ENCODE results near the gene ERVW-1.
"Not testable (repeated sequence)": the region's sequence is repeated elsewhere in the genome, so short reads cannot be mapped to it uniquely, and the experiment has no call there.

The ERVW-1 gene

DNA sequence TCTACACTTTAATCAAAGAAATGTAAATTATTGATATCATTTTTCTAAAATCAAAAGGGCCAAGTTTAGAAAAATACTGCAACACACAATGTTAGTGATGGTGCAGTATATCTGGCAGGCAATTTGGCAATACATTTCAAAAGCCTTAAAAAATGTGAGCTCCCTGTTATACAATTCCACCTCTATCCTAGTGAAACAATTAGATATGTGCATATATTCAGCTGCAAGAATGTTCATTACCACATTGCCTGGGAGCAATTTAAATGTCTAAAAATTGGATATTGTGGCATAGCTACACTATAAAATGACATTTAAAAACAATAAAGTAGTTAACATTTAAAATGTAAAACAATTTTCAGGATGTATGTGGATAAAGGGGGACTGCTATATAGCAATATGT lies 10.1 kb upstream of the ERVW-1 start:
- no peak overlapping the region for H3K14ac ChIP-seq (ENCODE audit: low read length)
- no peak for DNase-seq
- H3K4me1 ChIP-seq (ENCODE audit: control insufficient read depth in 1 of 2, insufficient read depth in 2 of 2, low read length in 2 of 2), result no peaks in the 10 kb centered on the region
- no peak overlapping the region for H4K91ac ChIP-seq (ENCODE audit: low read depth, low read length)
- no peak overlapping the region for H3K27ac ChIP-seq (ENCODE audit: low read depth, low read length)
- H2AK5ac ChIP-seq (ENCODE audit: low read length), result no peak overlapping the region
- H3K27me3 ChIP-seq (ENCODE audit: insufficient read depth, low read length), result no peaks in the 10 kb centered on the region
- H2BK5ac ChIP-seq (ENCODE audit: low read depth, low read length, poor library complexity), result no peak overlapping the region
- H2BK120ac ChIP-seq (ENCODE audit: insufficient read depth, low read length, poor library complexity), result no peak overlapping the region
- H3K4ac ChIP-seq (ENCODE audit: low read depth, low read length), result no peak overlapping the region
- H3K9ac ChIP-seq (ENCODE audit: low read length), result no peak overlapping the region
- no peak overlapping the region for H2AFZ ChIP-seq (ENCODE audit: insufficient read depth, low read length, poor library complexity)
- H3K18ac ChIP-seq (ENCODE audit: low read length), result no peak overlapping the region
- H3K79me2 ChIP-seq (ENCODE audit: control insufficient read depth, insufficient read depth, low read length, poor library complexity), result no peaks in the 10 kb centered on the region
- no peak overlapping the region for H2BK12ac ChIP-seq (ENCODE audit: low read length)
- no peak overlapping the region for H4K8ac ChIP-seq (ENCODE audit: low read depth, low read length)
- H3K9me3 ChIP-seq (ENCODE audit: insufficient read depth, low read depth, low read length), result no peaks in the 10 kb centered on the region
- H3K79me1 ChIP-seq (ENCODE audit: low read length), result no peaks in the 10 kb centered on the region
- peaks cover 0 to 8% of the 10 kb centered on the region in 2 experiments for H3K36me3 ChIP-seq (ENCODE audit: control insufficient read depth in 1 of 2, insufficient read depth in 2 of 2, low read length in 2 of 2)
- no peak overlapping the region for H3K4me3 ChIP-seq (ENCODE audit: low read depth, low read length)
- H3K23ac ChIP-seq (ENCODE audit: low read length), result no peak overlapping the region
- H3K4me2 ChIP-seq (ENCODE audit: low read length), result no peak overlapping the region
- no peak overlapping the region for H4K12ac ChIP-seq (ENCODE audit: low read depth, low read length)

DNA sequence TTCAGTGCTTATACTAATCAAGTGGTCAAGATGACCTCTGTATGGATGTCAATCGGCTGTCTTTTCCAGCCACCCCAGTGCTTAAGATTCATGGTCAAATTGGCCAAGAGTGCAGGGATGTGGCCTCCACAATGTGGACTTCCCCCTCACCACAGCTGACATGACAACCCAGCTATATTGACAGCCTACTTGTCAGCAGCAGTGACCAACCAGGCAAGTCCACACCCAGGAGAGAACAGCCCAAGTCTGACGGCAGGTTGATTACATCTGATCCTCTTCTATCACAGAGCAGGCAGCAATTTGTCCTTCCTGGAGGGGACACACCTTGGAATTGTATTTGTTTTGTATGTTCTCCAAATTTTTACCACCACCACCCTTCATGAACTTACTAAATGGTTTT lies 8.2 kb upstream of the ERVW-1 start:
- H2AK5ac ChIP-seq (ENCODE audit: low read length), result no peak overlapping the region
- no peak overlapping the region for H3K4ac ChIP-seq (ENCODE audit: low read depth, low read length)
- no peaks in the 10 kb centered on the region for H3K27me3 ChIP-seq (ENCODE audit: insufficient read depth, low read length)
- no peak overlapping the region for H3K14ac ChIP-seq (ENCODE audit: low read length)
- H4K91ac ChIP-seq (ENCODE audit: low read depth, low read length), result no peak overlapping the region
- H3K79me1 ChIP-seq (ENCODE audit: low read length), result no peaks in the 10 kb centered on the region
- no peak overlapping the region for H2AFZ ChIP-seq (ENCODE audit: insufficient read depth, low read length, poor library complexity)
- H3K4me2 ChIP-seq (ENCODE audit: low read length), result no peak overlapping the region
- no peak overlapping the region for H4K8ac ChIP-seq (ENCODE audit: low read depth, low read length)
- H2BK5ac ChIP-seq (ENCODE audit: low read depth, low read length, poor library complexity), result no peak overlapping the region
- no peak overlapping the region for H3K23ac ChIP-seq (ENCODE audit: low read length)
- no peak for DNase-seq
- peaks cover 0 to 3% of the 10 kb centered on the region in 2 experiments for H3K36me3 ChIP-seq (ENCODE audit: control insufficient read depth in 1 of 2, insufficient read depth in 2 of 2, low read length in 2 of 2)
- no peak overlapping the region for H3K9ac ChIP-seq (ENCODE audit: low read length)
- H2BK12ac ChIP-seq (ENCODE audit: low read length), result no peak overlapping the region
- no peak overlapping the region for H2BK120ac ChIP-seq (ENCODE audit: insufficient read depth, low read length, poor library complexity)
- H3K4me3 ChIP-seq (ENCODE audit: low read depth, low read length), result no peak overlapping the region
- H4K12ac ChIP-seq (ENCODE audit: low read depth, low read length), result no peak overlapping the region
- H3K27ac ChIP-seq (ENCODE audit: low read depth, low read length), result no peak overlapping the region
- H3K9me3 ChIP-seq (ENCODE audit: insufficient read depth, low read depth, low read length), result no peaks in the 10 kb centered on the region
- H3K18ac ChIP-seq (ENCODE audit: low read length), result no peak overlapping the region
- H3K4me1 ChIP-seq (ENCODE audit: control insufficient read depth in 1 of 2, insufficient read depth in 2 of 2, low read length in 2 of 2), result no peaks in the 10 kb centered on the region
- WGBS (ENCODE audit: extremely low coverage, insufficient coverage, insufficient read length), result no CpG with 5 or more reads among the region's 2 CpGs
- no peaks in the 10 kb centered on the region for H3K79me2 ChIP-seq (ENCODE audit: control insufficient read depth, insufficient read depth, low read length, poor library complexity)

DNA sequence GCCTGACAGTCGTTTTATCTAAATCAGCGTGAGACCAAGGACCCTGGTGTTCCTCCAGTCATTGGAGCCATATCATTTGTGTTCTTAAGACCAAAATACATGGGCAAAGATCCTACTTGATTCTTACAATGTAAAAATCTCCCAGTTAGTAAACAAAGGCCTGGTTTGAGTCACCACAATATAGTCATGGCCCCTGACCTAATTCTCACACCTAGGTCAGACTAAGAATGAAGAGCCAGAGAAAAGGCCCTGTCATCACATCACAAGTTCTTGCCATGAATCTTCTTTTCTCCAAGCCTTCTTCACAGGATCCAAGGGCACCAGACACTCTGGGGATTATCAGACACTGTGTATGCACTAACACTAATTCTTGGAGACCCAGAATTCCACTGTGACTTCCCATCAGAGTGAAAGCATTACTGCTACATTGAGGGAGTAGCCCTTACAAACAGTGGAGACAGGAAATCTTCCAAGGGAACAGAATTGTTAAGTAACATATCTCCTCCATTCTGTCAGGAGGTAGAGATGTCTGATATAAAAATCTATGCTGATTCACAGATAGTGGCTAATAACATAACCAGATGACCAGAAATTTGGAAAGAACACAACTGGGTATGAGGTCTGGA lies 7.6 kb upstream of the ERVW-1 start:
- Histone ChIP-seq H3K9ac (ENCODE audit: low read length) (no peak overlapping the region), H3K4me3 (ENCODE audit: low read depth, low read length) (no peak overlapping the region), H4K12ac (ENCODE audit: low read depth, low read length) (no peak overlapping the region), H3K4me2 (ENCODE audit: low read length) (no peak overlapping the region), H4K8ac (ENCODE audit: low read depth, low read length) (no peak overlapping the region), H3K27me3 (ENCODE audit: insufficient read depth, low read length) (no peaks in the 10 kb centered on the region), H2AK5ac (ENCODE audit: low read length) (no peak overlapping the region), H4K91ac (ENCODE audit: low read depth, low read length) (no peak overlapping the region), H2AFZ (ENCODE audit: insufficient read depth, low read length, poor library complexity) (no peak overlapping the region), H3K18ac (ENCODE audit: low read length) (no peak overlapping the region), H3K4me1 (ENCODE audit: control insufficient read depth in 1 of 2, insufficient read depth in 2 of 2, low read length in 2 of 2) (no peaks in the 10 kb centered on the region), H2BK12ac (ENCODE audit: low read length) (no peak overlapping the region), H3K9me3 (ENCODE audit: insufficient read depth, low read depth, low read length) (no peaks in the 10 kb centered on the region), H2BK5ac (ENCODE audit: low read depth, low read length, poor library complexity) (no peak overlapping the region), H3K4ac (ENCODE audit: low read depth, low read length) (no peak overlapping the region), H3K23ac (ENCODE audit: low read length) (no peak overlapping the region), H3K79me2 (ENCODE audit: control insufficient read depth, insufficient read depth, low read length, poor library complexity) (no peaks in the 10 kb centered on the region), H3K14ac (ENCODE audit: low read length) (no peak overlapping the region), H3K79me1 (ENCODE audit: low read length) (no peaks in the 10 kb centered on the region), H3K36me3 (ENCODE audit: control insufficient read depth in 1 of 2, insufficient read depth in 2 of 2, low read length in 2 of 2) (peaks cover 0 to 3% of the 10 kb centered on the region in 2 experiments), H3K27ac (ENCODE audit: low read depth, low read length) (no peak overlapping the region), H2BK120ac (ENCODE audit: insufficient read depth, low read length, poor library complexity) (no peak overlapping the region)
- WGBS (ENCODE audit: extremely low coverage, insufficient coverage, insufficient read length), result no CpG with 5 or more reads among the region's 2 CpGs
- DNase-seq, result no peak

DNA sequence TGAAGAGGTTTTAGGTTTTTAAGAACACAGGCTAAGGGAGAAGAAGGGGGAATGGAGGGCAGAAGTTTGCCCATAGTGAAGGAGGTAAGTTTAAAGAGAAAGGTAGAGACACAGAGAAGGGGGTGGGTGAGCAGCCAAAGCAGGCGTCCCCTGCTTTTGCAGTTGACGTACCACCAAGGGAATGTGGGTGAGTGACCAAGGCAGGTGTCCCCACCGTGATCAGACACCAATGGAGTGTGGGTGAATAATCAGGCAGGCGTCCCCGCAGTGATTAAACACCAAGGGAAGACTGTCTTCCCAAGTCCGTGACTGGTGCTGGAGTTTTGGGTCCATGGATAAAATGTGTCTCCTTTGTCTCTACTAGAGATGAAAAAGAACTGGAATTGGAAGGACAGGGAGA lies 6.5 kb upstream of the ERVW-1 start:
- not testable (repeated sequence) for H3K79me2 ChIP-seq (ENCODE audit: control insufficient read depth, insufficient read depth, low read length, poor library complexity); H2AK5ac ChIP-seq (ENCODE audit: low read length); H3K4me3 ChIP-seq (ENCODE audit: low read depth, low read length); H4K8ac ChIP-seq (ENCODE audit: low read depth, low read length); H2BK120ac ChIP-seq (ENCODE audit: insufficient read depth, low read length, poor library complexity); H4K91ac ChIP-seq (ENCODE audit: low read depth, low read length); H3K27me3 ChIP-seq (ENCODE audit: insufficient read depth, low read length); H3K4ac ChIP-seq (ENCODE audit: low read depth, low read length); H2AFZ ChIP-seq (ENCODE audit: insufficient read depth, low read length, poor library complexity); H3K9ac ChIP-seq (ENCODE audit: low read length); H3K27ac ChIP-seq (ENCODE audit: low read depth, low read length); H3K14ac ChIP-seq (ENCODE audit: low read length); H2BK5ac ChIP-seq (ENCODE audit: low read depth, low read length, poor library complexity); H3K36me3 ChIP-seq (ENCODE audit: control insufficient read depth in 1 of 2, insufficient read depth in 2 of 2, low read length in 2 of 2); H2BK12ac ChIP-seq (ENCODE audit: low read length); H3K18ac ChIP-seq (ENCODE audit: low read length); DNase-seq; H3K79me1 ChIP-seq (ENCODE audit: low read length); H3K4me1 ChIP-seq (ENCODE audit: control insufficient read depth in 1 of 2, insufficient read depth in 2 of 2, low read length in 2 of 2); H3K23ac ChIP-seq (ENCODE audit: low read length); H3K4me2 ChIP-seq (ENCODE audit: low read length); H4K12ac ChIP-seq (ENCODE audit: low read depth, low read length); H3K9me3 ChIP-seq (ENCODE audit: insufficient read depth, low read depth, low read length)
- WGBS (ENCODE audit: extremely low coverage, insufficient coverage, insufficient read length), result no CpG with 5 or more reads among the region's 6 CpGs

Measured in trophoblast cell (in vitro differentiated cells and primary cell).